ENCODE data around the gene SF3B4.

GRCh38 chr1:149967646-149968045, 40.0 kb upstream of the SF3B4 start:
- TF ChIP-seq CTCF (conservative IDR thresholded peaks at IDR 0.05) (no peak), ZFX (IDR thresholded peaks at IDR 0.05) (no peak)
